ENCODE results near the gene ACP7. TPM values are rescaled to one million over a fixed set of nuclear protein-coding genes. Genes with fewer than 3 reads are reported as not detected.

ACP7 gene
- total RNA-seq, 4 donors from 2014 or later: 20.8 to 46.5 (median 29.0) TPM

DNA sequence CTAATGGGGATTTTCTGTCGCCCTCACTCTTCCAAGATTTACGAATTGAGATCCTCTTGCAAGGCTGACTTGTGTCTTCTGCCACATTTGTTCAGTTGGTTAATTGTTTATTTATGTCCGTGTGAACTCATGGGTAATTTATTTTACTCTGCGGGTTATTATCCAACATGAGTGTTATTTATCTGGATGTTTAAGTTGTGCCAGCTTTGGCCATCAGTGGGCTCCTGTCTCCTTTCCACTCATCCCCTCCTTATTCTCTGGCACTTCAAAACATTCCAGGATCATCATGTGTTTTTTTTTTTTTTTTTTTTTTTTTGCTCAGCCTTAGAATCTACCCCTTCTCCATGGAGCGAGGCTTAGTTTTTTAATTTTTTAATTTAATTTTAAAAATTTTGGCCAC lies 19.0 kb downstream of the ACP7 start:
- DNase-seq (ENCODE audit: low spot score in 2 of 2): no peak
- intact Hi-C loops (cut with DNase I; ENCODE audit: low total_unique reads): no loop called here
- TF ChIP-seq POLR2A (IDR thresholded peaks at IDR 0.05): no peak
- 42 to 67% methylated on average over 5 of the region's 5 CpGs for WGBS, 2 donors
- no peak overlapping the region for H3K4me3 ChIP-seq (ENCODE audit: low read depth, poor library complexity, severe bottlenecking)

DNA sequence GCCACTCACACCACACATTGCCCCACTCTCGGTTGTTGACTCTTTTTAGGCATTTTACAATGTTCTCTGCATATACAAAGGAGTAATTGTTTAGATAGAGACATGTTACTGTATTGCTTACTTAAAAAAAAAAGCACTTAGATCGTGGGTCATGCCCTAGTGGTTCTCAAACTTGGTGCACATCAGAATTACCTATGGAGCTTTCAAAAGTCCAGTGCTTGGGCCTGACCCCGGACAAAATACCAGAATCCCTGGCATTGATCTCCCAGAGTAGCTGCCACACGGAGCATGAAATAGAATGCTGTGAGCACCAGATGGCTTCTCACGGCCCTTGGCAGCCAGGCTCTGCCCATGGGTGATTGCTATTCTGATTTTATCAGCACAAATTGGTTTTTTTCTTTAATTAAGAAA lies 20.0 kb downstream of the ACP7 start:
- no peak for TF ChIP-seq POLR2A (IDR thresholded peaks at IDR 0.05)
- TF ChIP-seq CTCF (IDR thresholded peaks at IDR 0.05): no peak
- intact Hi-C loops (cut with DNase I; ENCODE audit: low total_unique reads): no loop called here
- no peak for DNase-seq (ENCODE audit: low spot score in 2 of 2)
- H3K4me3 ChIP-seq (ENCODE audit: low read depth, poor library complexity, severe bottlenecking): no peak overlapping the region
- WGBS, 2 donors: 62 to 71% methylated on average over 5 of the region's 5 CpGs

DNA sequence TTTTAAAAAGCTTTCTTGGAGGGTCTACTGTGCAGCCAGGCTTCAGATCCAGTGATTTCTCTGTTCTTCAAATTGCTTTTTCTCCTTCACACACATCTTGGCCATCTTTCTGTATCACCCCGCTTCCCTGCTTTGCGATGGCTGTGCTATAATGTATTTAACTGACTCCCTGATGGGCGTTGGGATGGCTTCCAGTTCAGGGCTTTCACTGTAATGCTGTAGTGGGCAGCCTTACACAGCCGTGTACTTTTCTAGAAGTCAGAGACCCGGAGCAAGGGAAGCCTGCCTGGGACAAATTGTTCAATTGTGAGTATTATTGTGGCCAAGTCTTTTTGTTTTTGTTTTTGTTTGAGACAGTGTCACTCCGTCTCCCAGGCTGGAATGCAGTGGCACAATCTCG lies 22.0 kb downstream of the ACP7 start:
- intact Hi-C loops (cut with DNase I; ENCODE audit: low total_unique reads): no loop called here
- TF ChIP-seq CTCF (IDR thresholded peaks at IDR 0.05): no peak
- no peak for TF ChIP-seq POLR2A (IDR thresholded peaks at IDR 0.05)
- 42 to 44% methylated on average over 7 of the region's 7 CpGs for WGBS, 2 donors
- DNase-seq (ENCODE audit: low spot score in 2 of 2): no peak
- no peak overlapping the region for H3K4me3 ChIP-seq (ENCODE audit: low read depth, poor library complexity, severe bottlenecking)

DNA sequence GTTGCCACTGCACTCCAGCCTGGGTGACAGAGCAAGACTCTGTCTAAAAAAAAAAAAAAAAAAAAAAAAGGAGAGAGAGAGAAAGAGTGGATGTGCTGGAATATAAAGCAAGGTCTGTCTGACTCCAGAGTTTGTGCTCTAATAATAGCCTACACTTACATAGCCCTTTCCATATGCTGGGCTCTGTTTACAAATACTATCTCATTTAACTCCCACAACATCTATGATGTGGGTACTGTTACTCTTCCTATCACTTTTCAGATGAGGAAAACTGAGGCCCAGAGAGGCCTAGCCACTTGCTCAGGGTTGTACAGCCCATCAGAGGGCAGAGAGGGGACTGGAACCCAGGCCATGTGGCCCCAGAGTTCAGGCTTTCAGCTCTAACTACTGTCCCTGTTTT lies 25.5 kb downstream of the ACP7 start:
- intact Hi-C loops (cut with DNase I; ENCODE audit: low total_unique reads): no loop called here
- TF ChIP-seq POLR2A (IDR thresholded peaks at IDR 0.05) (no peak), CTCF (IDR thresholded peaks at IDR 0.05) (no peak)
- no peak for DNase-seq (ENCODE audit: low spot score in 2 of 2)
- H3K4me3 ChIP-seq (ENCODE audit: low read depth, poor library complexity, severe bottlenecking): no peak overlapping the region

DNA sequence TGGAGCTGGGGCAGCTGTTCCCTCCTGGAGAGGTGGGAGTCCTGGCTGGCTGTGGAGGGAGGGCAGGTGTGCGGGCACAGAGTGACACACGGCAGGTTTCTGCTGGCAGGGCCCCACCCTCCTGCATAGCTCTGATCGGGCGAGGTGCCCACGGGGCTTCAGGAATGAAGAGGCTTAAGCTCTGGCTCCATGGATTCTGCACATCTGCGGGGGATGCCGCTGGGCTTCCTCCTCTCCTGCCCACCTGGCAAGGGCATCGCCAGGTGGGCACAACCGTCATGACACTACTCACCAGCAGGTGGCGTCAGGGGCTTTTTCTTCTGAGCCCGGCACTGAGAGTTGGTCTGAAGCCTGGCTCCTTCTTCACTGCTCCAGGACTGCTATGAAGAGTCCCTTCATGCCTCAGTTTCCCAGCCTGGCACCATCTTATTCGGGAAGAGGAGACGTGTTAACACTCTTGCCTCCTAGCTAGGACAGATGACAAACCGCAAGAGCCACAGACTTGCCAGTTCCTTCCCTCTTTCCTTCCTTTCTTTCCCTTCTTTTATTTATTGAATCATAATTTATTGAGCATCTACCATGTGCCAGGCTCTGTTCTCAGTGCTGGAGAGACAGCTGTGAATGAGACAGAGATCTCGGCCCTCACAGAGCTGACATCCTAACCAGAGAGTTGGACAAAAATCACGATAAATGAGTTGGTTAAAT lies 26.2 kb downstream of the ACP7 start:
- peak in 1 of 2 donors; percentile 90 for DNase-seq (ENCODE audit: low spot score in 2 of 2)
- 14 to 29% methylated on average over 11 to 14 of the region's 16 CpGs for WGBS, 2 donors
- no peak for TF ChIP-seq POLR2A (IDR thresholded peaks at IDR 0.05)
- no peak for TF ChIP-seq CTCF (IDR thresholded peaks at IDR 0.05)
- intact Hi-C loops (cut with DNase I; ENCODE audit: low total_unique reads): no loop called here
- no peak overlapping the region for H3K4me3 ChIP-seq (ENCODE audit: low read depth, poor library complexity, severe bottlenecking)

DNA sequence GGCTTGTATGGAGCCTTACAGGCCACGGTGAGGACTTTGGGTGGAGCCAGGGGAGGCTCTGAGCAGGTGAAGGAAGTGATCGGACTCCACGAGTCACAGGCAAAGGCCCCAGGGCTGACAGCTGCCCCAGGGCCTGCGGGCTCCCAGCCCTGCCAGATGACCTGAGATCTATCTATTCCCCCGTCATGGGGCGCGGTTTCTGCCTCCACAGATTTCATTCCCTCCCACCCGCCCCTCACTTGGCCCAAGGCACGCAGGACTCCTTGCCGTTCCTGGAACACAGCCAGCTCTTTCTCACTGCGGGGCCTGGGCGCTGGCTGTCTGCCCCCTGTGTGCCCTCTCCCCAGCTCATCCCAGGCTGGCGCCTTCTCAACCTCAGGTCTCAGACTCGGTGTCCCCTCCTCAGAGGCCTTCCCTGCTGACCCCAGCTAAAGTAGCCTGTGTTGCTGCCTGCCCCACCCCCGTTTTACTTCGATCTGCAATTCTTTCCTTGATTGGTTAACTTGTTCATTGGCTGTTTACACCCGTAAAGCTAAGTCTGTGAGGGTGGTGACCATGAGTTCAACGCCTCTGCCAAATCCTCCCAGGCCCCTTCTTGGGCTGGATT lies 27.5 kb downstream of the ACP7 start:
- no peak for DNase-seq (ENCODE audit: low spot score in 2 of 2)
- intact Hi-C loops (cut with DNase I; ENCODE audit: low total_unique reads): no loop called here
- no peak overlapping the region for H3K4me3 ChIP-seq (ENCODE audit: low read depth, poor library complexity, severe bottlenecking)
- no peak for TF ChIP-seq CTCF (IDR thresholded peaks at IDR 0.05)
- TF ChIP-seq POLR2A (IDR thresholded peaks at IDR 0.05): no peak
- WGBS, 2 donors: 17 to 35% methylated on average over 17 of the region's 18 CpGs

Measured in lower leg skin (tissue), 4 donors.